AG09309 (cell line): ENCODE measurements around the gene XCL2.

Experiments used
- DNase-seq: peaks from one replicate; pipeline ENCODE4 v3.0.0-alpha.2; 2010; ENCODE audit warnings: low read depth
- H3K4me3 ChIP-seq: 2 replicates; pipeline ENCODE4 v1.5.1; 2011; ENCODE audit warnings: mild to moderate bottlenecking, low read depth, low read length, moderate library complexity; ENCODE audit not compliant: control insufficient read depth
- CTCF ChIP-seq: IDR thresholded peaks from 2 replicates; pipeline ENCODE4 v1.5.1; 2011; ENCODE audit warnings: mild to moderate bottlenecking, low read depth, low read length, inconsistent platforms; ENCODE audit not compliant: insufficient read depth, control insufficient read depth; ENCODE audit errors: missing control alignments

The XCL2 gene

GRCh38 chr1:168568346-168568745 lies 24.5 kb upstream of the XCL2 start:
- no peak for DNase-seq
- TF ChIP-seq CTCF, result no peak
- no peak overlapping the region for H3K4me3 ChIP-seq

DNA sequence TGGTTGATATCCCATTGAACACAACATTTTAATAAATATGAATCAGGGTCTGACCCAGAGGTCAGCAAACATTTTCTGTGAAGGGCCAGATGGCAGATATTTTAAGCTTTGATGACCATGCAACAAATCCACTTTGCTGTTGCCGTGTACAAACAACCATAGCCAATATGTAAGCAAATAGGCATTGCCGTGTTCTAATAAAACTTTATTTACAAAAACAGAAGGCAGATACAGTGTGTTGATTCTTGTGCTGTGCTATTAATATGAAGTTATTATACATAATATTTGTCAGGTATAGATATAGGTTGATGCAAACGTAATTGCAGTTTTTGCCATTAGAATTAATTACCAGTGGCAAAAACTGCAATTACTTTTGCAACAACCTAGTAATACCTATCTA lies 23.8 kb upstream of the XCL2 start:
- TF ChIP-seq CTCF, result no peak
- DNase-seq, result no peak
- no peak overlapping the region for H3K4me3 ChIP-seq

- H3K4me3 ChIP-seq, result no peak overlapping the region
- TF ChIP-seq CTCF, result no peak
These were observed 23.2 kb upstream of the XCL2 start for GRCh38 chr1:168567007-168567406.

GRCh38 chr1:168565825-168566224 lies 22.0 kb upstream of the XCL2 start:
- no peak for DNase-seq
- TF ChIP-seq CTCF, result no peak
- no peak overlapping the region for H3K4me3 ChIP-seq

More at GRCh38 chr1:168567007-168567406, 23.2 kb upstream of the XCL2 start:
- no peak for DNase-seq

DNA sequence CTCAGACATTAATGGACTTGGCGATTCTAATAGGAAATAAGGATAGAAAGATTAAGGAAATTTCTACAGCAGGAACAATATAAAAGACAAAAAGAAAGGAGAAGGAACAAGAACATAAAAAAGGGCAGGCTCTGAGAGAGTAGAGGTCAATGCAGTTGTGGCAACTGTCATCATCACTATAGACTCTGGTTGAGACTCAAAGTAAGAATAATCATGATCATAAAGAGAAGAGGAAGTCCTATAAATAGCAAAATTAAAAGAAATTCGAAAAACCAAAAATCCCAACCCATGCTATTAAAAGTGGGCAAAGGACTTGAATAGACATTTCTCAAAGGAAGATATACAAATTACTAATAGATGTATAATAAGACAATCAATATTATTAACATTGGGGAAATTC lies 18.2 kb upstream of the XCL2 start:
- DNase-seq, result no peak
- no peak overlapping the region for H3K4me3 ChIP-seq
- TF ChIP-seq CTCF, result no peak

DNA sequence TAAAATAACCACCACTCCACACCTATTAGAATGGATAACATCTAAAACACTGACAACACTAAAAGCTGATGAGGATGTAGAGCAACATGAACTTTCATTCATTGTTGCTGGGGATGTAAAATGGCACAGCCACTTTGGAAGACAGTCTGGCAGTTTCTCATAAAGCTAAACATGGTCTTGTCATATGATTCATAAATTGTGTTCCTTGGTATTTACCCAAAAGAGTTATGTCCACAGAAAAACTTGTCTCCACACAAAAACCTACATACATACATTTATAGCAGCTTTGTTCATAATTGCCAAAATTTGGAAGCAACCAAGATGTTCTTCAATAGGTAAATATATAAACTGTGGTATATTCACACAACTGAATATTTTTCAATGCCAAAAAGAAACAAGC lies 16.6 kb upstream of the XCL2 start:
- no peak for DNase-seq
- H3K4me3 ChIP-seq, result no peak overlapping the region
- TF ChIP-seq CTCF, result no peak

- no peak for DNase-seq
- no peak overlapping the region for H3K4me3 ChIP-seq
- TF ChIP-seq CTCF, result no peak
These were observed 12.8 kb upstream of the XCL2 start for GRCh38 chr1:168556647-168557046.
